Measurements from ENCODE around the gene THSD4.
"Not testable (repeated sequence)": the region's sequence is repeated elsewhere in the genome, so short reads cannot be mapped to it uniquely, and the experiment has no call there.

THSD4 gene

GRCh38 chr15:71386448-71387236 is 271.4 kb downstream of the THSD4 start:
- Mint-ChIP-seq H3K4me3 (no peak overlapping the region), H3K4me1 (peaks cover 3% of the 10 kb centered on the region), H3K27me3 (peaks cover 22% of the 10 kb centered on the region), H3K27ac (no peak overlapping the region), H3K9me3 (peaks cover 2% of the 10 kb centered on the region), H3K36me3 (no peaks in the 10 kb centered on the region)
- DNase-seq: no peak
- CTCF ChIA-PET: interaction anchor here (0.9 to 3.4 kb wide), 7 partner anchors 25 to 770 kb away, joined by 3 to 15 read pairs (median 3); no protein-coding TSS in a partner anchor

- DNase-seq: no peak
- CTCF ChIA-PET: interaction anchor here (3.1 to 3.4 kb wide), 2 partner anchors 53 to 56 kb away, joined by 14 to 15 read pairs; no protein-coding TSS in a partner anchor
- Mint-ChIP-seq H3K9me3 (peaks cover 2% of the 10 kb centered on the region), H3K36me3 (no peaks in the 10 kb centered on the region), H3K27me3 (peaks cover 22% of the 10 kb centered on the region), H3K27ac (no peak overlapping the region), H3K4me3 (no peak overlapping the region), H3K4me1 (peaks cover 3% of the 10 kb centered on the region)
Measured at GRCh38 chr15:71387810-71388209, 272.5 kb downstream of the THSD4 start.

GRCh38 chr15:71390096-71390495 is 274.8 kb downstream of the THSD4 start:
- peaks cover 3% of the 10 kb centered on the region for H3K4me1 Mint-ChIP-seq
- H3K36me3 Mint-ChIP-seq: no peaks in the 10 kb centered on the region
- peaks cover 20% of the 10 kb centered on the region for H3K27me3 Mint-ChIP-seq
- H3K27ac Mint-ChIP-seq: no peak overlapping the region
- peaks cover 2% of the 10 kb centered on the region for H3K9me3 Mint-ChIP-seq
- no peak for DNase-seq
- no peak overlapping the region for H3K4me3 Mint-ChIP-seq
- CTCF ChIA-PET: interaction anchor here (1.2 kb wide), 1 partner anchor 54 kb away, joined by 3 read pairs; no protein-coding TSS in a partner anchor

GRCh38 chr15:71391421-71392088 is 276.3 kb downstream of the THSD4 start:
- CTCF ChIA-PET: no interaction called here

GRCh38 chr15:71392861-71393283 is 277.6 kb downstream of the THSD4 start:
- H3K27me3 Mint-ChIP-seq: peaks cover 6% of the 10 kb centered on the region
- H3K27ac Mint-ChIP-seq: no peak overlapping the region
- no peak for DNase-seq
- H3K4me3 Mint-ChIP-seq: no peak overlapping the region
- no peaks in the 10 kb centered on the region for H3K36me3 Mint-ChIP-seq
- H3K4me1 Mint-ChIP-seq: no peaks in the 10 kb centered on the region
- CTCF ChIA-PET: interaction anchor here (1.2 kb wide), 1 partner anchor 51 kb away, joined by 3 read pairs; no protein-coding TSS in a partner anchor
- peaks cover 2% of the 10 kb centered on the region for H3K9me3 Mint-ChIP-seq

More at GRCh38 chr15:71391421-71392088, 276.3 kb downstream of the THSD4 start:
- Mint-ChIP-seq H3K27ac (no peak overlapping the region), H3K27me3 (peaks cover 18% of the 10 kb centered on the region), H3K36me3 (no peaks in the 10 kb centered on the region), H3K4me3 (no peak overlapping the region), H3K9me3 (peaks cover 2% of the 10 kb centered on the region), H3K4me1 (peaks cover 3% of the 10 kb centered on the region)
- DNase-seq: no peak

- Mint-ChIP-seq H3K27ac (no peak overlapping the region), H3K9me3 (peaks cover 2% of the 10 kb centered on the region), H3K27me3 (peaks cover 3% of the 10 kb centered on the region), H3K4me3 (no peak overlapping the region), H3K4me1 (no peaks in the 10 kb centered on the region), H3K36me3 (no peaks in the 10 kb centered on the region)
- DNase-seq: no peak
- CTCF ChIA-PET: interaction anchor here (1.2 kb wide), 1 partner anchor 51 kb away, joined by 3 read pairs; no protein-coding TSS in a partner anchor
Measured at GRCh38 chr15:71393383-71393782, 278.1 kb downstream of the THSD4 start.

GRCh38 chr15:71396536-71397125 is 281.4 kb downstream of the THSD4 start:
- no peak for DNase-seq
- Mint-ChIP-seq H3K36me3 (no peaks in the 10 kb centered on the region), H3K27ac (no peak overlapping the region), H3K4me1 (no peaks in the 10 kb centered on the region), H3K9me3 (no peaks in the 10 kb centered on the region), H3K4me3 (no peak overlapping the region), H3K27me3 (peaks cover 8% of the 10 kb centered on the region)
- CTCF ChIA-PET: interaction anchor here (1.1 kb wide), 1 partner anchor 12 kb away, joined by 4 read pairs; no protein-coding TSS in a partner anchor

GRCh38 chr15:71397377-71397776 is 282.1 kb downstream of the THSD4 start:
- Mint-ChIP-seq H3K9me3 (no peaks in the 10 kb centered on the region), H3K36me3 (no peaks in the 10 kb centered on the region), H3K27me3 (peaks cover 8% of the 10 kb centered on the region), H3K4me1 (no peaks in the 10 kb centered on the region), H3K27ac (no peak overlapping the region), H3K4me3 (no peak overlapping the region)
- CTCF ChIA-PET: interaction anchor here (1.1 kb wide), 1 partner anchor 12 kb away, joined by 4 read pairs; no protein-coding TSS in a partner anchor
- DNase-seq: no peak

GRCh38 chr15:71400294-71400693 is 285.0 kb downstream of the THSD4 start:
- no peaks in the 10 kb centered on the region for H3K9me3 Mint-ChIP-seq
- H3K27ac Mint-ChIP-seq: no peak overlapping the region
- no peaks in the 10 kb centered on the region for H3K36me3 Mint-ChIP-seq
- no peaks in the 10 kb centered on the region for H3K4me1 Mint-ChIP-seq
- H3K27me3 Mint-ChIP-seq: peaks cover 8% of the 10 kb centered on the region
- CTCF ChIA-PET: no interaction called here
- H3K4me3 Mint-ChIP-seq: no peak overlapping the region
- no peak for DNase-seq

- DNase-seq, H3K4me1 Mint-ChIP-seq, CTCF ChIA-PET, H3K27ac Mint-ChIP-seq, H3K4me3 Mint-ChIP-seq, H3K36me3 Mint-ChIP-seq, H3K27me3 Mint-ChIP-seq, H3K9me3 Mint-ChIP-seq: not testable (repeated sequence)
Measured at GRCh38 chr15:71401728-71402127, 286.5 kb downstream of the THSD4 start.

GRCh38 chr15:71409541-71409940 is 294.3 kb downstream of the THSD4 start:
- H3K36me3 Mint-ChIP-seq: no peaks in the 10 kb centered on the region
- peaks cover 5% of the 10 kb centered on the region for H3K27me3 Mint-ChIP-seq
- no peaks in the 10 kb centered on the region for H3K4me1 Mint-ChIP-seq
- H3K27ac Mint-ChIP-seq: no peak overlapping the region
- DNase-seq: no peak
- no peak overlapping the region for H3K4me3 Mint-ChIP-seq
- H3K9me3 Mint-ChIP-seq: no peaks in the 10 kb centered on the region
- CTCF ChIA-PET: no interaction called here

GRCh38 chr15:71410347-71410746 is 295.1 kb downstream of the THSD4 start:
- Mint-ChIP-seq H3K9me3 (no peaks in the 10 kb centered on the region), H3K4me1 (no peaks in the 10 kb centered on the region), H3K36me3 (no peaks in the 10 kb centered on the region), H3K27ac (no peak overlapping the region), H3K4me3 (no peak overlapping the region), H3K27me3 (peaks cover 5% of the 10 kb centered on the region)
- DNase-seq: no peak
- CTCF ChIA-PET: no interaction called here

GRCh38 chr15:71411538-71412482 is 296.5 kb downstream of the THSD4 start:
- H3K4me1 Mint-ChIP-seq: no peaks in the 10 kb centered on the region
- H3K36me3 Mint-ChIP-seq: no peaks in the 10 kb centered on the region
- H3K27ac Mint-ChIP-seq: no peak overlapping the region
- H3K27me3 Mint-ChIP-seq: peaks cover 5% of the 10 kb centered on the region
- no peak overlapping the region for H3K4me3 Mint-ChIP-seq
- no peak for DNase-seq
- no peaks in the 10 kb centered on the region for H3K9me3 Mint-ChIP-seq
- CTCF ChIA-PET: interaction anchor here (1.0 kb wide), 1 partner anchor 25 kb away, joined by 3 read pairs; no protein-coding TSS in a partner anchor

All from activated naive CD4-positive, alpha-beta T cell treated with anti-CD3 and anti-CD28 coated beads, Interleukin-2, amount 10 ng/mL, durations not matched to agents 7 days and 5 days (primary cell).